Ammon's horn (tissue), 1 donor: Measurements from ENCODE around the gene IFNL3.
"Not testable (repeated sequence)": the region's sequence is repeated elsewhere in the genome, so short reads cannot be mapped to it uniquely, and the experiment has no call there.

Source experiments
- DNase-seq: peaks from one replicate; pipeline ENCODE4 v3.0.0-alpha.2; 2016; ENCODE audit warnings: low spot score

IFNL3 gene

GRCh38 chr19:39244410-39245100 lies at the start of gene IFNL3:
Gene IFNL3 (minus strand): TSS chr19:39245006. CDS start chr19:39244967, 39 bp downstream.
- DNase-seq: not testable (repeated sequence)

- no peak for DNase-seq
These were observed 48.6 kb upstream of the IFNL3 start for GRCh38 chr19:39293394-39293793.

GRCh38 chr19:39284032-39284431 lies 39.2 kb upstream of the IFNL3 start:
- DNase-seq: no peak

- no peak for DNase-seq
These were observed 37.2 kb upstream of the IFNL3 start for GRCh38 chr19:39282021-39282420.

- DNase-seq: no peak
These were observed 32.8 kb upstream of the IFNL3 start for GRCh38 chr19:39277598-39277997.

- DNase-seq: no peak
These were observed 31.9 kb upstream of the IFNL3 start for GRCh38 chr19:39276740-39277139.

- no peak for DNase-seq
These were observed 30.8 kb upstream of the IFNL3 start for GRCh38 chr19:39275578-39275977.

- DNase-seq: not testable (repeated sequence)
These were observed 29.1 kb upstream of the IFNL3 start for GRCh38 chr19:39273859-39274258.

- DNase-seq: no peak
These were observed 25.4 kb upstream of the IFNL3 start for GRCh38 chr19:39270036-39270871.

GRCh38 chr19:39269369-39269768 lies 24.6 kb upstream of the IFNL3 start:
- not testable (repeated sequence) for DNase-seq

GRCh38 chr19:39268531-39269223 lies 23.9 kb upstream of the IFNL3 start:
- DNase-seq: not testable (repeated sequence)

- not testable (repeated sequence) for DNase-seq
These were observed 23.3 kb upstream of the IFNL3 start, which contains the start of gene IFNL2 for GRCh38 chr19:39268085-39268484. Gene IFNL2 (plus strand): TSS chr19:39268396. CDS start chr19:39268569, 173 bp downstream.

GRCh38 chr19:39265321-39265916 lies 20.6 kb upstream of the IFNL3 start:
- DNase-seq: no peak

GRCh38 chr19:39264306-39265290 lies 19.8 kb upstream of the IFNL3 start:
- no peak for DNase-seq

GRCh38 chr19:39263912-39264305 lies 19.1 kb upstream of the IFNL3 start:
- DNase-seq: no peak

GRCh38 chr19:39262496-39262895 lies 17.7 kb upstream of the IFNL3 start:
- DNase-seq: no peak

GRCh38 chr19:39261704-39262103 lies 16.9 kb upstream of the IFNL3 start:
- DNase-seq: no peak

GRCh38 chr19:39257227-39257626 lies 12.4 kb upstream of the IFNL3 start:
- DNase-seq: no peak

- DNase-seq: no peak
These were observed 9.9 kb upstream of the IFNL3 start for GRCh38 chr19:39254531-39255345.
